Stimulated activated naive CD8-positive, alpha-beta T cell treated with anti-CD3 and anti-CD28 coated beads, Interleukin-15, Interleukin-2, amounts not matched to agents 100 ng/mL and 50 ng/mL, for 24 hours (primary cell): ENCODE measurements around the gene LGALS9B.
"Not testable (repeated sequence)": the region's sequence is repeated elsewhere in the genome, so short reads cannot be mapped to it uniquely, and the experiment has no call there.

Source experiments
- H3K27ac Mint-ChIP-seq: one replicate; pipeline ENCODE4 v1.8.0; 2021; ENCODE audit warnings: mild to moderate bottlenecking, mixed read lengths
- H3K27me3 Mint-ChIP-seq: one replicate; pipeline ENCODE4 v1.8.0; 2021; ENCODE audit warnings: mixed read lengths
- H3K36me3 Mint-ChIP-seq: one replicate; pipeline ENCODE4 v1.8.0; 2021; ENCODE audit warnings: low read depth, mixed read lengths
- H3K4me1 Mint-ChIP-seq: one replicate; pipeline ENCODE4 v1.8.0; 2021; ENCODE audit warnings: low read depth, mixed read lengths
- H3K4me3 Mint-ChIP-seq: one replicate; pipeline ENCODE4 v1.8.0; 2021; ENCODE audit warnings: mild to moderate bottlenecking, mixed read lengths
- H3K9me3 Mint-ChIP-seq: one replicate; pipeline ENCODE4 v1.8.0; 2021; ENCODE audit warnings: mixed read lengths

LGALS9B gene

DNA sequence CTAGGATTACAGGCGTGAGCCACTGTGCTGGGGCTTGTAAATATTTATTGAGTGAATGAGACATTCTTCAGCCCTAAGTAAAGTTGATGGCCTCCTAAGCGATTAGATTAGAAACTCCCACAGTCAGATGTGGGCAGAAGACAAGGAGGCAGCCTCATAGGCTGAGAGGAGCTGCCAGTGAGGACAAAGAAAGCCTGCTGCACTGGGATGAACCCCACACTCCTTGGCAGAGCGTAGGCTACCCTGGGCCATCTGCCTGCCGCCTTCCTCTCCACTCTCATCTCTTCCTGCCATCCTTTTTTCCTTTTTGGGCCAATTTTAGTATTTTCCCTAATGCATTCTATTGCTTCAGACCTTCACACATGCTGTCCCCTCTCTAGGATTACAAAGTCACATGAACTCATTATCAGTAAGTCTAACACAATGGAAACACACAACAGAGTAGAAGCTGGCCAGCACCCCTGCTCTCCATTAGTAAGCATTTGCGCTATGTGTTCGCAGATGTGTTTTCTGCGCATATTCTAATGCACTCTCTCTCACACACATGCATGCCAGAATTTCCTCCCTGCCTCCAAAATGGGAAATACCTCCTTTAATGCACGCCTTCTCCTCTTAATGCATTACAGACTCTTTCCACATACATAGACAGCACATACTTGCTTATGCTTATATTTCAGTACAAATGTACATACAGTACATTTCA is 12.7 kb upstream of the LGALS9B start:
- H3K4me1 Mint-ChIP-seq, H3K27ac Mint-ChIP-seq, H3K9me3 Mint-ChIP-seq, H3K4me3 Mint-ChIP-seq, H3K36me3 Mint-ChIP-seq, H3K27me3 Mint-ChIP-seq: not testable (repeated sequence)

- not testable (repeated sequence) for H3K36me3 Mint-ChIP-seq, H3K27ac Mint-ChIP-seq, H3K4me3 Mint-ChIP-seq, H3K27me3 Mint-ChIP-seq, H3K4me1 Mint-ChIP-seq, H3K9me3 Mint-ChIP-seq
Measured at GRCh38 chr17:20477398-20478071, 10.2 kb upstream of the LGALS9B start.

DNA sequence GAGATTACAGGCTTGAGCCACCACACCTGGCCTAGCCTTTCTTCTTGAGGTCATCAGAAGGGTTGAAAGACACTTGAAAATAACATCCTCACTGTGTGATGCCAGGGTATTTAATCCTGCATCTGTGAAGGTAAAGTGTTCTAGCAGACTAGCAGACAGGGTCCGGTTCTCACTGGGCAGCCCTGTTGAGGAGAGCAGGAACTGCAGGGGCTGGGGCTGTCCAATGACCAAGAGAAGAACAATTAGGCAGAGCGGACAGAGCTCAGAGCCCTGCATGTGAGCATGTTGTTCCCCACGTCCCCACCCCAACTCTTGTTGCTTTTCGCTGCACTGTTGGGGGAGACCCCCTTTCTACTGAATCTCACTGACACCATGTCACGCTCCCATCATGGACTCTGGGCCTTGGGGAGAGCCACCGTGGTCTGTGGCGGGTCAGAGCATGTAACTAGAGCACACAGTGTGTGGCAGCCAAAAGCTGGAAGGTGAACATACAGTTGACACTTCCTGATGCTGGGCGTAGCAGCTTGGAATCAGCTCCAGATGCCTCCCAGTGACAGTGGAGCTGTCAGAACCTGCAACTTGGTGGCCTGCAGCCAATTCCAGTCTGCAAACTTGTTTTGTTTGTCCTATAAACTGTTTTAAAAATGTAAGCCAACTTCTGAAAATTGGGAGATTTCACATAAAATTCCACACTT is 7.9 kb upstream of the LGALS9B start:
- H3K27me3 Mint-ChIP-seq, H3K4me3 Mint-ChIP-seq, H3K4me1 Mint-ChIP-seq, H3K9me3 Mint-ChIP-seq, H3K27ac Mint-ChIP-seq, H3K36me3 Mint-ChIP-seq: not testable (repeated sequence)

DNA sequence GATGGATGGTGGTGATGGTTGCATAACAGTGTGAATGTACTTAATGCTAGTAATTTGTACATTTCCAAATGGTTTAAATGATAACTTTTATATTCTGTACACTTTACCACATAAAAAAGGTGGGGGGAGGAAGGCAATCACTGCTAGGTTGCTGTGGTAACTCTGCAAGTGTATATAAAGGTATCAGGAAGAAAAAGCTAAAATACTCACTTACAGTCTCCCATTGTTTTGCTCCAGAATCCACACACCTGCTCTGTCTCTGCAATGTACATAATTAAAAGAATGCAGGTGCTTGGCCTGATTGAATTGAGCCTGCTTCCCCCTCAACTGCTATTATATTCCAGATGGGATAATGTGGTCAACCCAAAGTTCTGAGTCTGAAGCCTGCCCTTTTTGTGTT is 6.7 kb upstream of the LGALS9B start:
- H3K27ac Mint-ChIP-seq, H3K27me3 Mint-ChIP-seq, H3K4me3 Mint-ChIP-seq, H3K36me3 Mint-ChIP-seq, H3K9me3 Mint-ChIP-seq, H3K4me1 Mint-ChIP-seq: not testable (repeated sequence)

GRCh38 chr17:20469946-20470345 is 2.6 kb upstream of the LGALS9B start:
- H3K27me3 Mint-ChIP-seq, H3K4me3 Mint-ChIP-seq, H3K4me1 Mint-ChIP-seq, H3K9me3 Mint-ChIP-seq, H3K36me3 Mint-ChIP-seq, H3K27ac Mint-ChIP-seq: not testable (repeated sequence)

DNA sequence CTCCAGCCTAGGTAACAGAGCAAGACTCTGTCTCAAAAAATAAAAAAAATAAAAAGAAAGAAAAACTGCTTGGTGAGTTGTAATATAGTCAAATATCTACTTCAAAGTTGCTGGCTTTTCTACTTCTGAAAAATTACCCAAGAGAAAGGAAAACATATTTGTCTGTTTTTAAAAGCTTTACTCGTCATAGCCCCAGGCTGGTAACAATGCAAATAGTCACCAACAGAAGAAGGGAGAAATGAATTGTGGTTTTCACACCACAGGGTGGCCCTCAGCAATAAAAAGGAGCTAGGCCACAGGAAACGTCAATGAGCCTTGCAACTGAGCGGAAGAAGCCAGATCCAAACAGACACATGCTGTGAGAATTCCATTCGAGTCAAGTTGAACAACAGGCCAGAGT is 1.8 kb upstream of the LGALS9B start:
- H3K4me3 Mint-ChIP-seq, H3K4me1 Mint-ChIP-seq, H3K9me3 Mint-ChIP-seq: not testable (repeated sequence)

GRCh38 chr17:20466999-20467398 is 340 bp downstream of the LGALS9B start:
- H3K27me3 Mint-ChIP-seq, H3K4me1 Mint-ChIP-seq, H3K4me3 Mint-ChIP-seq, H3K9me3 Mint-ChIP-seq, H3K27ac Mint-ChIP-seq, H3K36me3 Mint-ChIP-seq: not testable (repeated sequence)

More for the DNA sequence above, 1.8 kb upstream of the LGALS9B start:
- H3K27me3 Mint-ChIP-seq, H3K27ac Mint-ChIP-seq, H3K36me3 Mint-ChIP-seq: not testable (repeated sequence)

DNA sequence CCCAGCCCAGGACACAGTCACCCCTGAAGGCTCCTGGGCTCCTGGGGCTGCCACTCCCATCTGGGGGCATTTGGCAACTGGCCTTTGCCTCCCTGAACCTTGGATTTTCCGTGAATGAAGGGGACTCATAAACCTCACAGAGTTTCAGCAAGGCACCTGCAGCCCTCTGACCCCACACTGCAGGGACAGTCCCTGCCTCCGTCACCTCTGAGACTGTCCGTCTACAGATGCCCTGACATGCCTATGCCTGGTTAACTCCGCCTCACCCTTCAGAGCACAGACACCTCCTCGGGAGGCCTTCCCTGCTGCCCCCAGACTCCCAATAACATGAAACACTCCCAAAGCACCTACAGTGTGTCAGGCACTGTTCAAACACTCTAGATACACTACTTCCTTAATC is 786 bp downstream of the LGALS9B start:
- not testable (repeated sequence) for H3K27me3 Mint-ChIP-seq, H3K27ac Mint-ChIP-seq, H3K4me3 Mint-ChIP-seq, H3K36me3 Mint-ChIP-seq, H3K4me1 Mint-ChIP-seq, H3K9me3 Mint-ChIP-seq

- H3K4me3 Mint-ChIP-seq, H3K36me3 Mint-ChIP-seq, H3K27ac Mint-ChIP-seq, H3K4me1 Mint-ChIP-seq, H3K9me3 Mint-ChIP-seq, H3K27me3 Mint-ChIP-seq: not testable (repeated sequence)
Measured at GRCh38 chr17:20465535-20465934, 1.8 kb downstream of the LGALS9B start.

DNA sequence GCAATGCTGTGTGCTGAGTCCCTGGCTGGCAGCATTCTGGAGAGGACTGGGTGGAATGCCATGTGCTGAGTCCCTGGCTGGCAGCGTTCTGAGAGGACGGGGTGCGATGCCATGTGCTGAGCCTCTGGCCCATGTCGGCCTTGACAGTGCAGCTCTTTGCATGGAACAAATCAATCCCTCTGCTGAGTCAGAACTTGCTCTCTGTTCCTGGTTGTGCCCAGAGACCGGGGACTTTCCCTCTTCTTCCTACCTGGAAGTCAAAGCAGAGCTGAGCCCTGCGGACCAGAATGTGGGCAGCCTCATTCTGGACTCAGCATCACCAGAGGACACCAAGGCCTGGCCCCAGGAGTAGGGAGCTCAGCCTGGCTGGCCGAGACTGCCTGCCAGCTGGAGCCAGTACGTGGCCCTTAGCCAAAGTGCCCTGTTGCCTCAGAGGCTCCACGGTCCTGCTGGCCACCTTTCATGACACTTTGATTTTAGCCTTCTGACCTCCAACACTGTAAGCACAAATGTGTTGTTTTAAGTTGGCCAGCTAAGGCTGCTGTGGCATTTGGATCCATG is 2.4 kb downstream of the LGALS9B start:
- H3K4me1 Mint-ChIP-seq: not testable (repeated sequence)

GRCh38 chr17:20462158-20462557 is 5.2 kb downstream of the LGALS9B start:
- not testable (repeated sequence) for H3K36me3 Mint-ChIP-seq, H3K27me3 Mint-ChIP-seq, H3K4me1 Mint-ChIP-seq, H3K4me3 Mint-ChIP-seq, H3K27ac Mint-ChIP-seq, H3K9me3 Mint-ChIP-seq

More for the DNA sequence above, 2.4 kb downstream of the LGALS9B start:
- not testable (repeated sequence) for H3K4me3 Mint-ChIP-seq, H3K27me3 Mint-ChIP-seq, H3K36me3 Mint-ChIP-seq, H3K9me3 Mint-ChIP-seq, H3K27ac Mint-ChIP-seq

GRCh38 chr17:20457848-20458381 is 9.4 kb downstream of the LGALS9B start:
- H3K36me3 Mint-ChIP-seq, H3K9me3 Mint-ChIP-seq, H3K4me1 Mint-ChIP-seq, H3K27ac Mint-ChIP-seq, H3K27me3 Mint-ChIP-seq, H3K4me3 Mint-ChIP-seq: not testable (repeated sequence)

- not testable (repeated sequence) for H3K27ac Mint-ChIP-seq, H3K4me3 Mint-ChIP-seq, H3K36me3 Mint-ChIP-seq, H3K4me1 Mint-ChIP-seq, H3K9me3 Mint-ChIP-seq, H3K27me3 Mint-ChIP-seq
Measured at GRCh38 chr17:20455106-20455505, 12.2 kb downstream of the LGALS9B start.

- H3K27me3 Mint-ChIP-seq, H3K4me1 Mint-ChIP-seq, H3K9me3 Mint-ChIP-seq, H3K27ac Mint-ChIP-seq, H3K4me3 Mint-ChIP-seq, H3K36me3 Mint-ChIP-seq: not testable (repeated sequence)
Measured at GRCh38 chr17:20453820-20454434, 13.4 kb downstream of the LGALS9B start.

DNA sequence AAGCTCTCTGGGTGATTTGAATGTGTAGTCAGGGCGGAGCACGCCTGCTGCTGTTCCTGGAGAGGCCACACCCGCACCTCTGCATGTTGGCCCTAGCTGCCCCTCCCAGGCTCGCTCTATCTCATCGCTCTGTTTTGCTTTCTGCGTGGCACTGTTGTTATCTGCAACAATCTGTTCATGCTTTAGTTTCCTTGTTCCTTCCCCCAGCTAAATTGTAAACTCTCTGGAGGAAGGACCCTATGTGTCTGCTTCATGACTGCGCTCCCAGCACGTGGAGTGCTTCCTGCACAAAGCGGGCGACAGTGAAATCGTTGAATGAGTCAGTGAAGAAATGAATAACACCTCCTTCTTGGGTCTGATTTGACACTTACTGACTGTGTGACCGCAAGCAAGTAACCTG is 16.5 kb downstream of the LGALS9B start:
- not testable (repeated sequence) for H3K27ac Mint-ChIP-seq, H3K36me3 Mint-ChIP-seq, H3K9me3 Mint-ChIP-seq, H3K4me1 Mint-ChIP-seq, H3K4me3 Mint-ChIP-seq, H3K27me3 Mint-ChIP-seq
